Right lung (tissue), 5 donors: ENCODE data around the gene CCDC183. TPM values are rescaled to one million over a fixed set of nuclear protein-coding genes. Genes with fewer than 3 reads are reported as not detected.

Source experiments
- DNase-seq, 2 donors: peaks; one replicate each; pipeline ENCODE4 v3.0.0-alpha.2; 2013
- polyA plus RNA-seq, 5 donors: library from polyadenylated mRNA; unstranded; fragments of 120-200 nt; gene quantifications; one replicate each; pipeline versions ENCODE4 v1.2.1 to v1.2.3, GENCODE V29; 2013; ENCODE audit warnings: inconsistent platforms in 1 of 5, low replicate concordance in 1 of 5; ENCODE audit not compliant: insufficient read length in 5 of 5, insufficient read depth in 1 of 5

CCDC183 gene
- polyA plus RNA-seq, 5 donors: 5.9 to 10.6 (median 7.7) TPM

- DNase-seq: no peak
These were observed 51.8 kb downstream of the CCDC183 start for GRCh38 chr9:136847826-136848392.

DNA sequence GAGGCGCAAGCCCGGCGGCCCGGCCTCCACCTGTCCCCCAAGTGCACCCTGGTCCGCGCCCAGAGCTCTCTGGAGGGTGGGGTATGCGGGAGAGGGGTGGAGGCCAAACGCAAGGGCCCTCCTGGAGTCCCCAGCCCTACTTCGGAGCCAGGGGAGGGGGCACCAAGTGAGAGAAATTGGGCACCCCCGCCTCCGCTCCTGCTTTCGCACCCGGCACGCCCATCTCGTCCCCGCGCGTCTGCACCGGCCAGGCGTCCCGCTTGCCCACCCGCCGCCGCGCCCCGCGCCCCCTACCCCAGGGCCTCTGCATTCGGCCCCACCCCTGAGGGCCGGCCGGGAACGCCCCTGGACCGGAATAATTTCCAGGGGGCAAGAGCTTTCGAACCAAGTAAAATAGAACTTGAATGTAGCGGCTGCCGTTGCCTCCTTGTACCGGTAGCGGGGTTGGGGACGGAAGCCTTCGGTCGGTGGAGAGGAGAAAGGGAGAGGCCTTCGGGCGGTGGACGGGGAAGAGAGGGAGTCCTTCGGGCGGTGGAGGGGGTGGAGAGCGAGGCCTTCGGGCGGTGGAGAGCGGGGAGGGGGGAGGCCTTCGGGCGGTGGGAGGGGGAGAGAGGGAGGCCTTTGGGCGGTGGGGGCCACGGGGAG is 52.4 kb downstream of the CCDC183 start:
- no peak for DNase-seq

GRCh38 chr9:136849038-136849959 is 53.2 kb downstream of the CCDC183 start, which contains the start of gene PHPT1:
Gene PHPT1, plus strand, starts transcription at chr9:136849409. Its CDS starts 22 bp downstream, at chr9:136849431.
- DNase-seq: peak; percentile 99

DNA sequence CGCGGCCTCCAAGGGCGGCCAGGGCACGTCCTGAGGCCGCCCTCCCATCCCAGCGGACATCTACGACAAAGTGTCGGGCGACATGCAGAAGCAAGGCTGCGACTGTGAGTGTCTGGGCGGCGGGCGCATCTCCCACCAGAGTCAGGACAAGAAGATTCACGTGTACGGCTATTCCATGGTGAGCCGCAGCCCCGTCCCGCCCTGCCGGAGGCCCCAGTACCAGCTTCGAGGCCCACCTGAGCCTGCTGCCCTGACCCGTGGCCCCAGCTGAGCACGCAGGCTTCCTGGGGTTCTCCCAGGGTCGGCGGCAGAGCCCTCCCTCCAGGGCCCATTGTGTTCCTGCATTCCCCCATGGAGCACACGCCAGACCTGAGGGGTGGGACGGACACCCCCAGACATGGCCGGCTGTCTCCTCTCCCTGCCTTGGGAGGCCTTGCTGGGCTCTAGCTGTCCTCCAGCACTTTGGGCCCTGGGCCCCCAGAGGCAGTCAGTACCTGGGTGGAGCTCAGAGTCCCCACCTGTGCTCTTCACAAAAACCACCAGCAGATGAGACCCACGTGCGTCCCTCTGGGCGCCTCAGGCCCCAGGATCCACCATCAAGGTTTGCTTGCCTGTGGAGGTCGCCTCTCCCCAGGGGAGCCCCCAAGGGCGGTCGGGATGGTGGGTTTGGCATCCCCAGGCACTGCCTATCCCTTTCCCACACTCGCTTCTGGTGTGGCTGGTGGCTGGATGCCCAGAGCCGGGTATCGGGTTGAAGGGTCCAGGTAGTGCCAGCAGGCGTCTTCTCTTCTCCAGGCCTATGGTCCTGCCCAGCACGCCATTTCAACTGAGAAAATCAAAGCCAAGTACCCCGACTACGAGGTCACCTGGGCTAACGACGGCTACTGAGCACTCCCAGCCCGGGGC is 54.1 kb downstream of the CCDC183 start:
- no peak for DNase-seq

DNA sequence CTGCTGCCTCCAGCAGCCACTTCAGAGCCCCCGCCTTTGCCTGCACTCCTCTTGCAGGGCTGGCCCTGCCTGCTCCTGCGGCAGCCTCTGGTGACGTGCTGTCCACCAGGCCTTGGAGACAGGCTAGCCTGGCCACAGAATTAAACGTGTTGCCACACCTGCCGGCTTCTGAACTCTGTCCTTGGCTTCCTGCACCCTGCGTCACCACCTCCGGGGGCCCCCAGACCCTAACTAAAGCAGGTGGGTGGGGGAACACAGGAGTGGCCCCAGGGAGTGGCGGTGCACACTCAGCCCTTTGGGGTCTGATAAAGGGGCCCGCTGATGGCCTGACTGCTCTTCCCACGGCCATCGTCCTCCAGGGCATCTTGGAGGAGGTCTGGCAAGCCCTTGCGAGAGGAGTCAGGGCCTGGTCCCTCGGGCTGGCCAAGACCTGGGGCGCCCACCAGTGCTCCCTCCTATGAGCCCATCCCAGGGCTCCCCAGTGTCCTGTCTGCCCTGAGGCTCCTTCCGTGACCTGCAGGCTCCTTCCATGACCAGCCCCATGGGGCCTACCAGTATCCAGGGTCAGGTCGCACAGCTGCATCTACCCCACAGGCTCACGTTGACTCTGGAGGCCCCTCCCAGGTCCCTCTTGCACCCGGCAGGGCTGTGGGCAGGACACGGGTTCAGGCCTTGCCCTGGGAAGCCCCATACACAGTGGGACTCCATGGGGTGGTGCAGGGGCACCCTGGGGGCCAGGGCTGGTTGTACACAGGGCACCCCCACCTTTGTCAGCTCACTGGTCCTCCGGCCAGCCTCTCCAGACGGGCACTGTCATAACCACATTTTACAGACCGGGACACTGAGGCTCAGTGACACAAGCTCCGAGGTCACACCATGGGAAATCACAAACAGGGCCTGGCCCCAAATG is 55.0 kb downstream of the CCDC183 start:
- no peak for DNase-seq

DNA sequence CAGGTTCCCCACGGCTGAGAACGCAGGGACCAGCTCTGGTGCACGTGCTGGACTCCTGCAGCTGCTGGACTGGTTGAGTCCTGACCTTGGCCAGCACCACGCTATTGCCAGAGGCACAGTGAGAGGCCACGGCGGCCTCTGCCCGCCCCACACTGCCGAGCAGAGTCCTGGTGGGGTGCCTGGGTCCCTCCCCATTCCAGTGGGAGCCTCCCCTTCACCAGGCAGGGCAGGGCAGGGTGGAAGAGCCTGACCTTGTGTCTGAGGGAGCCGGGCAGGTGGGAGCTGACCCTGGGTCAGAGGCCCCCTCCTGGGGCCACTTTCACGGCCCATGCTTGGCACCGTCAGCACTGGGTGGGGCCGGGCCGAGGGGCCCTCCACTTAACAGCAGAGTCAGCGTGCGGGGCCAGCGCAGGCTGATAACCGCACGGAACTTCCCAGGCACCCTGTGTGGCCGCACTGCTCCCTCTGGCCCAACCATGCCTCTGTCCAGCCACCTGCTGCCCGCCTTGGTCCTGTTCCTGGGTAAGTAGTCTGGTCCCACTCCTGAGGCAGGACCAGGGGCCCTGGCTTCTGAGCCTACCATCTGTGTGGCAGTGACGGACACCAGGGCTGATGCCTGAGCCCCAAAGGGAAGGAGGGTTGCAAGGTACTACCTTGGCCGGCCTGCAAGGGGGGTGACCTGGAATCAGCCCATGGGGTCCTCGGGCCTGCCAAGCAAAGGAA is 56.0 kb downstream of the CCDC183 start, which contains the start of gene MAMDC4:
Gene MAMDC4, plus strand, starts transcription at position 406 of the 723 bp plus-strand sequence. Its CDS starts 71 bp downstream, at position 477.
- DNase-seq: no peak

- DNase-seq: no peak
These were observed 56.8 kb downstream of the CCDC183 start for GRCh38 chr9:136852664-136853595.

GRCh38 chr9:136853596-136854112 is 57.5 kb downstream of the CCDC183 start:
- DNase-seq: no peak

DNA sequence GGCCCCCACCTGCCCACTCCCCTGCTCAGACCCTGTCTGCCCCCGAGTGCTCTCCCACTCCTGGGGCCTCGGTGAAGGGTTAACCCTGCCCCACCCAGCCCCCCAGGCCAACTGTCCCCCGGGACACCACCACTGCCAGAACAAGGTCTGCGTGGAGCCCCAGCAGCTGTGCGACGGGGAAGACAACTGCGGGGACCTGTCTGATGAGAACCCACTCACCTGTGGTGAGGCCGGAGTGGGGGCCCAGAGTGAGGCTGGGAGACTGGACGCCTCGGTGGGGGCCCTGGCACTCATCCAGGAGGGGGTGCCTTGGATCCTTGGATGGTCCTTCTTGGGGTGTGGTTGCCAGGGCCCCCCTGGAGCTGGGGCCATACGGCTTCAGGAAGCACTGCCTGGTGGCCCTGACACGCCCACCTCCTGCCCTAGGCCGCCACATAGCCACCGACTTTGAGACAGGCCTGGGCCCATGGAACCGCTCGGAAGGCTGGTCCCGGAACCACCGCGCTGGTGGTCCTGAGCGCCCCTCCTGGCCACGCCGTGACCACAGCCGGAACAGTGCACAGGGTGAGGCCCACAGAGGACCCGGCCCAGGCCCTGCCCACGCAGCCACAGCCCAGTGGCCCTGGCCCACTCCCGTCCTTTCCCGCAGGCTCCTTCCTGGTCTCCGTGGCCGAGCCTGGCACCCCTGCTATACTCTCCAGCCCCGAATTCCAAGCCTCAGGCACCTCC is 58.1 kb downstream of the CCDC183 start:
- no peak for DNase-seq

GRCh38 chr9:136854842-136855460 is 58.8 kb downstream of the CCDC183 start:
- DNase-seq: no peak

- DNase-seq: no peak
These were observed 59.4 kb downstream of the CCDC183 start for GRCh38 chr9:136855461-136856078.

- no peak for DNase-seq
These were observed 59.9 kb downstream of the CCDC183 start for GRCh38 chr9:136856079-136856476.

- DNase-seq: no peak
These were observed 60.5 kb downstream of the CCDC183 start for GRCh38 chr9:136856541-136857141.

- no peak for DNase-seq
These were observed 61.0 kb downstream of the CCDC183 start for GRCh38 chr9:136857166-136857565.
